Measurements from ENCODE around the gene RPL22.

GRCh38 chr1:6178751-6179563, 20.4 kb downstream of the RPL22 start:
- TF ChIP-seq POLR2AphosphoS5 (IDR thresholded peaks at IDR 0.05; ENCODE audit: low read depth, low read length), result no peak
- no peak for TF ChIP-seq TAF1 (IDR thresholded peaks at IDR 0.05; ENCODE audit: borderline replicate concordance, insufficient read depth, low read length)

Data from PFSK-1 (cell line).